GM19438 (cell line): Measurements from ENCODE around the gene PEG3.
"Not testable (repeated sequence)": the region's sequence is repeated elsewhere in the genome, so short reads cannot be mapped to it uniquely, and the experiment has no call there.

Experiments used
- ATAC-seq: cut with Tn5 transposase; IDR thresholded peaks from one replicate; pipeline ENCODE4 v1.9.1; 2021; ENCODE audit warnings: low read depth; ENCODE audit not compliant: unreplicated experiment

PEG3 gene

GRCh38 chr19:56840451-56841192 lies at the start of gene PEG3, which contains the start of gene ZIM2:
PEG3 (minus strand) TSS chr19:56840726; CDS start chr19:56824655, 16,071 bp downstream.
ZIM2 (minus strand) TSS chr19:56840726; CDS start chr19:56824277, 16,449 bp downstream.
- ATAC-seq, result no peak

- no peak for ATAC-seq
These were observed 44.9 kb upstream of the PEG3 start for GRCh38 chr19:56885173-56885985.

GRCh38 chr19:56884441-56884840 lies 43.9 kb upstream of the PEG3 start:
- no peak for ATAC-seq

DNA sequence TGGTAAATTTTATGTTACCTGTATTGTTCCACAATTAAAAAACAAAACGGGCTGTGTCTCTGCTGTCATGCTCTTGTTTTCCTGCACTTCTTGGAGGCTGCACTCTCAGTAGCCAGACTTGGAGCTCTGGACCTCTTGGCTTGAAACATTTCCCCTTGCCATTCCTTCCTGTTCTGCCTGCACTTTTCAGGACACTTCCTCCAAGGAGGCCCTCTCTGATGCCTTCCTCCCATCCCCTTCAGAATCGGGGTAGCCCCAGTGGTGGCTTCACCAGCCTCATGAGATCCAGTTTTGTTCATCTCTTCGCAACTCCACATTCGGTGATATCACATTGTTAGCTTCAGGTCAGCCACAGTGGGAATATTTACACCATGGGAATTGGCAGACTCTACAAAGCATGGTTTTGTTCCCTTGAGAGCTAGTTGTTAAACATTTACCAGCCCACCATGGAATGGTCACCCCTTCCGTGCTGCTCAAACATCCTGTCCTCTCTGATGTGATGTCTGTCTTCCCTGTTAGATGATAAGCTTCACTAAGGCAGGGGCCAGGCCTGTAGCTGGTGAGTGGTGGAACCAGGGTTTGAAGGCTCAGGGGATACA lies 40.2 kb upstream of the PEG3 start:
- ATAC-seq, result no peak

DNA sequence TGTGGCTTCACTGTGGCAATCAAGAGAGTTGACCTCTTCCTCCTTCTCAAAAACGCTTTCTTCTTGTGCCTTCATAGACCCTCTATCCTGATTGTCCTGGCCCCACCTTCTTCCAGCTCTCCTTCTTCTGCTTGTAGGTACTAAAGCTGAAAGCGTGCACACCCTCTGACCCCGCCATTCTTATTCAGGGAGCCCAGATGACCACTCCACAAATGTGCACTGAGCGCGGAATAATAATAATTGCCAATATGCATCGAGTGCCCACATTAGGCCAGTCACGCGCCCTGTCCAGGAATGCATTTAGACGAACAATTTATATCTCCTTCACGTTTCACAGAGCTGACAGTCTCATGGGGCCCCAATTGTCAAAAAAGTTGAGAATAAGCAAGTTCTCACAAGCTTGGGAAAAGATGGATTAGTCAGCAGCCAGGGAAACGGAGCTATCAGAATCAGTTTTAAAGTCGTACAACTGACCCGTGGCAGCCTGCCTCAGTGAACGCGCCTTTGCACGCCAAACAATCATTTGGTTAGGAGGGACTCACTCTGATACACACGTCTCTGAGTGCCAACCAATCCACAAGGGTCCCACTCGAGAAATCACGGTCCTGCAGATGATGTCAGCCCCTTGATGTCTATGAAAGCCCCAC lies 36.7 kb upstream of the PEG3 start:
- no peak for ATAC-seq

- no peak for ATAC-seq
These were observed 35.2 kb upstream of the PEG3 start for GRCh38 chr19:56875717-56876116.

- no peak for ATAC-seq
These were observed 34.0 kb upstream of the PEG3 start for GRCh38 chr19:56874530-56874929.

DNA sequence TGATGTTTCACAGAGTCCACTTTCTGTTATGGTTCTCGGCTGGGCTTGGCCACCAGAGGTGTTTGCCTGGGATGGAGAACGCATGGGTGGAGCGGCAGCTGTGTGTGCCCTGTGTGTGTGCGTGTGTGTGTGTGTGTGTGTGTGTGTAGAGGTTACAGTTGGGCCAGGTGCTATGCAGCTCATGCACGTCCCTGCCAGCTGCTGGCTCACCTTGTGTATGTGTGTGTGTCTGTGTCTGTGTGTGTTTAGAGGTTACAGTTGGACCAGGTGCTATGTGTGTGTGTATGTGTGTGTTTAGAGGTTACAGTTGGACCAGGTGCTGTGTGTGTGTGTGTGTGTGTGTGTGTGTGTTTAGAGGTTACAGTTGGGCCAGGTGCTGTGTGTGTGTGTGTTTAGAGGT lies 33.0 kb upstream of the PEG3 start:
- no peak for ATAC-seq

GRCh38 chr19:56869886-56870285 lies 29.4 kb upstream of the PEG3 start:
- ATAC-seq, result no peak

GRCh38 chr19:56868446-56868845 lies 27.9 kb upstream of the PEG3 start:
- no peak for ATAC-seq

GRCh38 chr19:56866538-56866937 lies 26.0 kb upstream of the PEG3 start:
- ATAC-seq, result no peak

GRCh38 chr19:56864443-56865125 lies 24.1 kb upstream of the PEG3 start:
- ATAC-seq, result no peak

DNA sequence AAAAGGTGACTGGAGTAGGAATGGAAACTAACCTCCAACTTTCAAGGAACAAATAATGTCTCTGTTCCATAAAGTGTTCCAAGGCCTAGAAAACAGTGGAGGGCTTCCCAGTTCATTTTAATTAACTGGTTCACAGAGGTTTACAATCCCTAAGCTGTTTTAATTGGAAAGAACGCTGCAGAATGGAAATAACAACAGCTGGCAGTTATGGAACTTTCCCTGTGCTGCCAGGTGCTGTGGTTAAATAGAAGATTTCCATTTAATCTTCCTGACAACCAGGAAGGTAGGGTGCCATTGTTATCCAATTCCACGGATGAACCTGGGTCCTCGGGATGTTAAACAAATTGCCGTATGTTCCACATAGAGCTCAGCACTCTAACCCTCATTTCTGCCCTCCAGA lies 22.2 kb upstream of the PEG3 start:
- ATAC-seq, result no peak

DNA sequence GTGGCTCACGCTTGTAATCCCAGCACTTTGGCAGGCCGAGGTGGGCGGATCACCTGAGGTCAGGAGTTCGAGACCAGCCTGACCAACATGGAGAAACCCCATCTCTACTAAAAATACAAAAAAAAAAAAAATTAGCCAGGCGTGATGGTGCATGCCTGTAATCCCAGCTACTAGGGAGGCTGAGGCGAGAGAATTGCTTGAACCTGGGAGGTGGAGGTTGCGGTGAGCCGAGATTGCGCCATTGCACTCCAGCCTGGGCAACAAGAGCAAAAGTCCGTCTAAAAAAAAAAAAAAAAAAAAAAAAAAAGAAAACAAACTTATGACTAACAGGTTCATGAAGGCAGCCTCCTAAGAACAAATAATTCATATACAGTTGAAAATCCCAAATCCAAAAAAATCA lies 19.9 kb upstream of the PEG3 start:
- not testable (repeated sequence) for ATAC-seq

DNA sequence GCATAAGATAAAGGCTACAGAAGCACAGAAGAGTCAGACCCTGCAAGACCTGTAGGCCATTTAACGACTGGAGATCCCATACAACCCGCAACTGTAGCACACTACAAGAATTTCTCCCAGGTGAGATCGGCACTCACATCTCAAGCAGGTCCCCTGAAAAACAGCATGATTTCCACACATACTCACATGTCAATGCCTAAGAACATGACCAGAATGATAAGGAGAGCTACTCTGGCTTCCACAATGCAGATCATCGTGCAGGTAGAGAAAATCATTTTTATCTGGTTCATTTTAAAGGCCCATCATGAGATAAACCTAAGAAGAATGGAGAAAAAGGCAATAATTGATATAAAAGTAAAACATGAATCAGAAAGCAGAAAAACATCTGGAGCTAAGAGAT lies 17.5 kb upstream of the PEG3 start:
- no peak for ATAC-seq

DNA sequence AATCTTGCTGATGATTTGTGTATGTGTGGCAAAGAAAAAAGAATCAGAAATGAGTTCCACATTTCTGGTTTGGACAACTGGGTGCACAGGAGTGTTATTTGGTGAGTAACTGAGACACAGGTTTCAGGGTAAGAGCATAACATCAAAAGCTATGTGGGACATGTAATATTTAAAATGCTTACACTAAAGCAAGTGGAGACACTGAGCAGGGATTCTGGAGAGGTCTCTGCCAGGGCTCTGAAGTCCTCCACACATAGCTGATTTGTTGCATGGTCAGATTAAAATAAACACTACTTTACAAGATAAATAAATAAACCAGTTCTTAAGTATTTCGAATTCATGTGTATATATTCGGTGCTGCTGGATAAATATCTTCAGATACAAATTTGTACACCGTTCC lies 16.3 kb upstream of the PEG3 start:
- ATAC-seq, result no peak

- not testable (repeated sequence) for ATAC-seq
These were observed 11.8 kb upstream of the PEG3 start for GRCh38 chr19:56852361-56852760.

DNA sequence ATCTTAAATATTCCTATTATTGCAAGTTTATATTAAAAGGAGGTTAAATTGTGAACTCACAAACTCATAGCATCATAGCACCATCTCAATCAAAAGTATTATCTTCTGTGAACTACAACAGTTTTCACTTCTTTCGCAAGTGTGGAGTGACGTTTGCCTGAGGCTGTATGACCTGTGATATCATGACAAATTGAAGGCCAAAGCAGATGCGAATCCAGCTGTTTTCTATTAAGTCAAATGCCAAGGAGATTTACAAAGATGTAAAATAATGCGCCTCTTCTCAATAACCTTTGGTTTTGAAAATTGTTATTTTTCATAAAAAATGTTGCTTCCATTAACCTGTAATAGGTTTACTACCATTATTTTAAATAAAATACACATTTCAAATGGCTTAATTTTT lies 7.6 kb upstream of the PEG3 start:
- ATAC-seq, result no peak

- no peak for ATAC-seq
These were observed 1.9 kb upstream of the PEG3 start for GRCh38 chr19:56842412-56842811.

DNA sequence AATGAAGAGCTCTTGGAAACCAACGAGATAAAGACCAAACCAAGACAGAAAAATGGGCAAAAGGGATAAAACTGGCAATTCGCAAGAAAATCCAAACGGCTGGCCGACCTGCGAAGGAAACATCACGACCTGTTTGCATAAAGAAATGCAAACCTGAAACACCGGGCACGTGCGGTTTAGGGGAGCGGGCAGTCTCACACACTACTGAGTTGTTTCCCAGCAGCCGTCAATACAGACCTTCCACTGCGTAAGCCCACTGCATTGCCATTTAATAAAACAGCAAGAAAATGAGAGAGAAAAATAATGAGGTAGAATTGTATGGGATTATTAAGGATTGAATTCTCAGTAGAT lies 642 bp upstream of the PEG3 start:
- no peak for ATAC-seq
